HL-60 (cell line): ENCODE measurements around the gene CES1.
A peak's percentile ranks its signal among the peaks of the same experiment; 100 is the strongest.
"Not testable (repeated sequence)": the region's sequence is repeated elsewhere in the genome, so short reads cannot be mapped to it uniquely, and the experiment has no call there.

Experiments
- DNase-seq, 2 experiments: peaks; one replicate each; pipeline ENCODE4 v3.0.0-alpha.2; 2010 to 2020; ENCODE audit warnings: low read depth in 1 of 2, low spot score in 1 of 2
- H3K27ac ChIP-seq: fragments of 250-450 bp; sonication (Bioruptor Pico); replicated peaks from 2 replicates; pipeline ENCODE4 v1.5.1; 2020; ENCODE audit warnings: mild to moderate bottlenecking, moderate library complexity
- H3K27me3 ChIP-seq: fragments of 250-450 bp; sonication (Bioruptor Pico); 2 replicates; pipeline ENCODE4 v1.5.1; 2021; ENCODE audit warnings: mild to moderate bottlenecking, moderate library complexity; ENCODE audit not compliant: insufficient read depth, poor library complexity, severe bottlenecking
- H3K4me3 ChIP-seq: replicated peaks from 2 replicates; pipeline ENCODE4 v1.5.1; 2011; ENCODE audit warnings: mild to moderate bottlenecking, control low read depth, low read length; ENCODE audit not compliant: insufficient read depth
- CTCF ChIP-seq: IDR thresholded peaks from one replicate; pipeline ENCODE4 v1.5.1; 2011; ENCODE audit warnings: low read length, control low read depth, inconsistent platforms; ENCODE audit not compliant: insufficient read depth
- GABPA ChIP-seq: IDR thresholded peaks from 2 replicates; pipeline ENCODE4 v1.6.1; 2012; ENCODE audit warnings: low read depth
- POLR2AphosphoS5 ChIP-seq: IDR thresholded peaks from 2 replicates; pipeline ENCODE4 v1.6.1; 2012; ENCODE audit warnings: low read depth
- REST ChIP-seq: IDR thresholded peaks from 2 replicates; pipeline ENCODE4 v1.6.1; 2012; ENCODE audit warnings: low read depth; ENCODE audit not compliant: insufficient replicate concordance
- SPI1 ChIP-seq: IDR thresholded peaks from 2 replicates; pipeline ENCODE4 v1.6.1; 2012; ENCODE audit warnings: low read depth, mild to moderate bottlenecking, borderline replicate concordance

CES1 gene

DNA sequence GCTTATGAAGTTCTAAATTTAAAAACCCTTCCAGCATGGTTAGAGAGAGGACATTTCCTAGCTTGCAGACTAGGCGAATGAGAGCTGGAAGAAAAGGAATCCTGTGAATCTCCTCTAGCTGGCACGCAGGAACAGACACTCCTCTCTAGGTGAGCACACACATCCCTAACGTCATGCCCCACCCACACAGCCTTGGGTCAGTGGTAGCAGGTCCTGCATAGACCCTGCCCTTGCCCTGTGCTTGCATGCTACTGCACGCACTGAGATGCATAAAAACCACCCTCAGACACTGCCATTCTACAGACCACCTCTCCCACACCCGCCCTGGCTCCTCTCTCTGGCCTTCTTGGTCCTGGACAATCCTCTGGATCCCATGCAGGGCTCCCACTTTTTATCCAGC, 23.5 kb downstream of the CES1 start:
- TF ChIP-seq GABPA, result no peak
- TF ChIP-seq SPI1, result no peak
- TF ChIP-seq CTCF, result no peak
- TF ChIP-seq POLR2AphosphoS5, result no peak
- TF ChIP-seq REST, result no peak
- no peak for DNase-seq
- Histone ChIP-seq H3K27me3 (no peaks in the 10 kb centered on the region), H3K27ac (no peak overlapping the region), H3K4me3 (no peak overlapping the region)

DNA sequence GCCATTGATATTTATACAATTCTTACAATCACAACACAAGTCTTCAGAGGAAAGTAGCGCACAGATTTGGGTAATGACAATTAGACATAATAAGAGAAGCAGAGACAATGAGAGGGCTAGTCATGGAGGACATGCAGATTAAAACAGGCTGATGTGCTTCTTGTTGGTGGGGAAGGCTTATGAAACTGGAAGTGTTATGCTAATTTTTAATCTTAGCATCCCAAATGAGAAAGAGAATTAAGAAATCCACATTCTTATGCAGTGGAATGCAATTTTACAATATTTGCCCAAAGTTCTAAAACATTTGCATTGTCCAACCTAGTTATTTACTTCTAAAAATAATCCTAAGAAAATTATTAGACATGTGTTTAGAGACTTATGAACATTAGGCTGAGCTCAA, 24.6 kb downstream of the CES1 start:
- not testable (repeated sequence) for H3K27me3 ChIP-seq, H3K4me3 ChIP-seq

DNA sequence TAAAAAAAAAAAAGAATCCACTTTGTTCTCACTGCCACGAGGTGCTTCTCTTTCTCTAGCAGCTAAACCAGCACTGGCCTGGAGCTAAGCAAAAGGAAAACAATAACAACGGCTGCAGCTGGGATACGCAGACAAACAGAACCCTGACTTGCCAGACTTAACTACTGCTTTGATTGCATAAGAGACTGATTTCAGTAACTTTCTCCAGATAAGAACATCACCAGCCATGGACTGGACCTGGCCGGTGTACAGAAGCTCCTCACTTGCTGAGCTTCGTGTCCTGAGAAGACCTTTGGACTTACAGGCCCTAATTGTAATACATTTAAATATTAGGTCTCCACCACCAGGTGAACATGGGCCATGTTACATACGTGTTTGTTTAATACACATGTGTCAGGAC, 27.8 kb downstream of the CES1 start:
- H3K4me3 ChIP-seq, DNase-seq, H3K27me3 ChIP-seq, H3K27ac ChIP-seq: not testable (repeated sequence)

More for the DNA sequence above, 24.6 kb downstream of the CES1 start:
- DNase-seq, H3K27ac ChIP-seq: not testable (repeated sequence)

DNA sequence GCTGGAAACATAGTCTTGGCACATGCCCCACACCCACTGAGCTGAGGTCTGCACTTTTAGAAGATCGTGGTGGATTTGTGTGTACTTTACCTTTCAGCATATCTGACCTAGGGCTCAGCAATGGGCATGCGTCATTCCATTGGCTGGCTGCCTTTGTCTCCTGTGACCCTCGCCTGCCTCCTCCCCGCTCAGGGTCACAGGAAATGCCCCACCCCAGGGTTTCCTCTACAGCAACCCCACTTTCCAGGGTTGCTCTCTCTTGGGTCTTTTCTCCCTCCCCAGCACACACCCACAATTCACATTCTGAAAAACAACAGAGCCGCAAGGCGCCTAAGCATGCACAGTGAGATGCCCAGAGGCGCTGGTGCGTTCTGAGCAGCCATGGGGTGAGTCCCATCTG, 29.2 kb downstream of the CES1 start:
- H3K27me3 ChIP-seq, H3K27ac ChIP-seq, H3K4me3 ChIP-seq, DNase-seq: not testable (repeated sequence)

DNA sequence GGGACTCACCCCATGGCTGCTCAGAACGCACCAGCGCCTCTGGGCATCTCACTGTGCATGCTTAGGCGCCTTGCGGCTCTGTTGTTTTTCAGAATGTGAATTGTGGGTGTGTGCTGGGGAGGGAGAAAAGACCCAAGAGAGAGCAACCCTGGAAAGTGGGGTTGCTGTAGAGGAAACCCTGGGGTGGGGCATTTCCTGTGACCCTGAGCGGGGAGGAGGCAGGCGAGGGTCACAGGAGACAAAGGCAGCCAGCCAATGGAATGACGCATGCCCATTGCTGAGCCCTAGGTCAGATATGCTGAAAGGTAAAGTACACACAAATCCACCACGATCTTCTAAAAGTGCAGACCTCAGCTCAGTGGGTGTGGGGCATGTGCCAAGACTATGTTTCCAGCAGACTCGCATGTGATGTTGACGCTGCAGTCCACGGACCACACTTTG, 39.9 kb downstream of the CES1 start:
- DNase-seq, H3K27me3 ChIP-seq, H3K4me3 ChIP-seq, H3K27ac ChIP-seq: not testable (repeated sequence)

DNA sequence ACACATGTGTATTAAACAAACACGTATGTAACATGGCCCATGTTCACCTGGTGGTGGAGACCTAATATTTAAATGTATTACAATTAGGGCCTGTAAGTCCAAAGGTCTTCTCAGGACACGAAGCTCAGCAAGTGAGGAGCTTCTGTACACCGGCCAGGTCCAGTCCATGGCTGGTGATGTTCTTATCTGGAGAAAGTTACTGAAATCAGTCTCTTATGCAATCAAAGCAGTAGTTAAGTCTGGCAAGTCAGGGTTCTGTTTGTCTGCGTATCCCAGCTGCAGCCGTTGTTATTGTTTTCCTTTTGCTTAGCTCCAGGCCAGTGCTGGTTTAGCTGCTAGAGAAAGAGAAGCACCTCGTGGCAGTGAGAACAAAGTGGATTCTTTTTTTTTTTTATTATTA, 41.4 kb downstream of the CES1 start:
- not testable (repeated sequence) for H3K27me3 ChIP-seq, H3K27ac ChIP-seq, H3K4me3 ChIP-seq, DNase-seq

GRCh38 chr16:55790240-55790639, 42.7 kb downstream of the CES1 start:
- not testable (repeated sequence) for H3K27me3 ChIP-seq, H3K4me3 ChIP-seq, DNase-seq, H3K27ac ChIP-seq

DNA sequence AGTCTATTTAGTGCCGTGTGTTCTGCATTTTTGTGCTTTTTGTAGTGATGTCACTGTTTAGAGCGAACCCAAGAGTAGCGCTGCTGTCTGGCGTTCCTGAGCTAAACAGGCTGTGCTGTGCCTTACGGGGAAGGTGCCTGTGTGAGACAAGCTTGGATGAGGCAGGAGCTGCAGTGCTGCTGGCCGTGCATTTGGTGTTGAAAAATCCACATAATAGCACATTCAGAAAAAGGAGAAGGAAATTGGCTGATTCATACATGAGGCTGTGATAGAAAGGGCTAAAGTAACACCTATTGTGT, 50.2 kb downstream of the CES1 start:
- not testable (repeated sequence) for H3K4me3 ChIP-seq, H3K27ac ChIP-seq, H3K27me3 ChIP-seq, DNase-seq

- Histone ChIP-seq H3K27ac (peak overlapping the region; percentile 33), H3K4me3 (peak overlapping the region; percentile 1; the same call in 1 of the 2 replicates)
- H3K27me3 ChIP-seq, result not testable (repeated sequence)
- peak; percentile 29 to 60 for DNase-seq
These were observed 50.7 kb downstream of the CES1 start for GRCh38 chr16:55782091-55782792.

GRCh38 chr16:55781456-55781855, 51.4 kb downstream of the CES1 start:
- not testable (repeated sequence) for H3K27me3 ChIP-seq, DNase-seq, H3K27ac ChIP-seq, H3K4me3 ChIP-seq

GRCh38 chr16:55780095-55780407, 52.8 kb downstream of the CES1 start:
- not testable (repeated sequence) for H3K27me3 ChIP-seq

More at GRCh38 chr16:55780095-55780407, 52.8 kb downstream of the CES1 start:
- not testable (repeated sequence) for H3K4me3 ChIP-seq, DNase-seq, H3K27ac ChIP-seq
